ENCODE measurements around the gene FHOD1. TPM values are rescaled to one million over a fixed set of nuclear protein-coding genes. Genes with fewer than 3 reads are reported as not detected.

FHOD1 gene
- polyA plus RNA-seq, 4 donors: 37.6 to 51.7 (median 40.2) TPM

- DNase-seq (ENCODE audit: low read depth in 4 of 4, low spot score in 3 of 4): no peak
Measured at GRCh38 chr16:67252609-67253497, 5.6 kb upstream of the FHOD1 start.

GRCh38 chr16:67250045-67250327 is 2.7 kb upstream of the FHOD1 start:
- no peak for DNase-seq (ENCODE audit: low read depth in 4 of 4, low spot score in 3 of 4)

DNA sequence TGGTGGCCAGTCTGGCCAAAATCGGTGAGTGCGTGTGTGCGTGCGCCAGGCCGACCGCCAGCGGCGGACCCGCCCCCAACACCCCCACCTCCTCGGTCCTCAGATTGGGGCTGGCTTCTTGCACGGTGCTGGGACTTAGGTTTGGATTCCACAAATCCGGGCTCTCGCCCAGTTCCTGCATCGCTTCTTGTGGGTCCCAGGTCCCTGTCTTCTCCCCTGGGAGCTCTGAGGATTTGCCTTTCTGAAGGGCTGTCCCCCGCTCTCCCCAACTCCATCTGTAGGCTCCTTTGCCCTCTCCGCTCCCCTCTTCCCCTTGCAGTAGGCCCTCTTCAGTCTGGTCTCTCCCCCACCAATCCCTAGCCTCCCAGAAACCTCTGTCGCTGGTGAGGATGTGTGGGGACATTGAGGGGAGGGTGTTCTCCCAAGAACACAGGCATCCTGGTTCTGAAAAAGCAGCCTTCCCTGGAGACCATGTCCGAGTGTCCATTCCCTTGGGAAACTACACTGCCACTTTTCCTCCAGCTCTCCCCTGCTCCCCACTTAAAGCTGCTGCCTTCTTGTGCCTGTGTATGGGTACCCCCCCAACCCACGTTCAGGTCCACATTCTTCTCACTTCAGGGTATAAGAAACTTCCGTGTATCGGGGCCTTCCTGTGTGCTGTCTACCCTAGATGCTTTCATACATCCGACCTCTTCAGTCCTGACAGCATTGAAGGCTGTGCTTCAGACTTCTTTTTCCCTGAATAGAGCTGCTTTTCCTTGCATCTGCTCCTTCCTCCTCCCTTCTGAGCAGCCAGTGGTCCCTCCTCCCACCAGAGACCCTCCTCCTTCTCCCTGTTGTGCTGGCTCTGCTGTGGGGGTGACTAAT is 2.1 kb upstream of the FHOD1 start:
- DNase-seq (ENCODE audit: low read depth in 4 of 4, low spot score in 3 of 4): no peak

DNA sequence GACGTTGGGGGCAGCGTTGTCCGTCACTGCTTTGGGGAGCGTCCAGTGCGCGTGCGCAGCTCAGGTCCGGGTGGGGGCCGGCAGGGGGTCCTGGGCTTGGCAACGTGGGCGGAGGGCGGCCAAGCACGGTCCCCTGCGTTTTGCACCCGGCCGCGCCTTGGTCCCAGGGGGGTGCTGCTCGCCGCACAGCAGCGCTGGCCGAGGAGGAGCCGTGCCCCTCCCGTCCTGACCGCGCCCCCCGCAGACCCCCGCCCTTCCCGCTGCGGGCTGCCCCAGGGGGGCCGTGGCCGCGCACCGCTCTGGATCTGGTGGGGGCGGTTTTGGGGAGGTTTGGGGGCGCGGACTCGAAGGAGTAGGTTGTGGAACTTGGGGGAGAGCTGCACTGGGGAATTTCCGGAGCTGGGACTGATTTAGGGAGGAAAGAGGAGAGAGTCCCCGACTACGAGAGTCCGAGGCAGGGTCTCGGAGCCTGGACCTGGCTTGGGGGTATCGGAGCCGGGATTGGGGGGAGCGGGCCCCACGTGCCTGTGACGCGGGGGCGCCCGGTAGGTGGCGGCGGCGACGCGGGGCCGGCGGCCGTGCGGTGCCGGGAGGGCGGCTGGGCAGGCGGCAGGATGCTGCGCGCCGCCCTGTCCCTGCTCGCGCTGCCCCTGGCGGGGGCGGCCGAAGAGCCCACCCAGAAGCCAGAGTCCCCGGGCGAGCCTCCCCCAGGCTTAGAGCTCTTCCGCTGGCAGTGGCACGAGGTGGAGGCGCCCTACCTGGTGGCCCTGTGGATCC is 1.3 kb upstream of the FHOD1 start, which contains the start of gene SLC9A5:
TSS of gene SLC9A5 (plus strand) at position 579 of the 777 bp plus-strand sequence. CDS start at position 615, 36 bp downstream.
- no peak for DNase-seq (ENCODE audit: low read depth in 4 of 4, low spot score in 3 of 4)

DNA sequence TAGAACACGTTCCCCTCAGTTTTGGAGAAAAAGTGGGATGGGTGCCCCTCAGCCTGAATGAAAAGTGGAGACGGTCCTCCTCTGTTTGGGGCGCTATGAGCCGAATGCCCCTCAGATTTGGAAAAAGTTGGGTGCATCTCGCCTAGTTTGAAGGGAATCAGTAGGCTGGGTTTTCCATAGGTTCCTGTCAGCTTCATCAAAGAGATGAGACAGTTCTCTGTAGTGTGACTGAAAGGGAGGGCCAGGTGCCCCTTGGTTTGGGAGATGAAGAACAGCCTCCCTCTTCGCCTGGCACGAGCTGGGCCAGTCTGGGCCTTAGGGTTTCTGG is 756 bp upstream of the FHOD1 start:
- DNase-seq (ENCODE audit: low read depth in 4 of 4, low spot score in 3 of 4): no peak

DNA sequence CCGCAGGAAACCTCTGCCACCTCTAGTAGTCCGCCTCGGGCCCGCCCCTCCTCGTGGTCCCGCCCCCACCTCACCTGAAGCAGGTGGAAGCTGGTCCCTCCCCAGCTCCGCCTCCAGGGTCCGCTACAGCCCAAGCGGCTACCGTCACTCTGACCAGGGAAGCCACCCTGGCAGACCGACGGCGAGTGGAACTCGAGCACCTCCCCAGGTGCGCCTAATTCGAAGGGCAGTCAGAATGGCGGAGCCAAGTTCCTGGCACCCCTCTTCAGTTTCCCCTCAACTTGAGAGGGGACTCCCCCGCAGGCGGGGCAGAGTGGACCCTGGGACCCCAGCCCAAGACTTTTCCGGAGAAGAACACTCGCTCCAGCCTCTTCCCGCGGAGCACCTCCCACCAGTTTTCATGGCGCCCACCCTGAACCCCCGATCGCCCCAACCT is 507 bp downstream of the FHOD1 start:
- DNase-seq (ENCODE audit: low read depth in 4 of 4, low spot score in 3 of 4): no peak

DNA sequence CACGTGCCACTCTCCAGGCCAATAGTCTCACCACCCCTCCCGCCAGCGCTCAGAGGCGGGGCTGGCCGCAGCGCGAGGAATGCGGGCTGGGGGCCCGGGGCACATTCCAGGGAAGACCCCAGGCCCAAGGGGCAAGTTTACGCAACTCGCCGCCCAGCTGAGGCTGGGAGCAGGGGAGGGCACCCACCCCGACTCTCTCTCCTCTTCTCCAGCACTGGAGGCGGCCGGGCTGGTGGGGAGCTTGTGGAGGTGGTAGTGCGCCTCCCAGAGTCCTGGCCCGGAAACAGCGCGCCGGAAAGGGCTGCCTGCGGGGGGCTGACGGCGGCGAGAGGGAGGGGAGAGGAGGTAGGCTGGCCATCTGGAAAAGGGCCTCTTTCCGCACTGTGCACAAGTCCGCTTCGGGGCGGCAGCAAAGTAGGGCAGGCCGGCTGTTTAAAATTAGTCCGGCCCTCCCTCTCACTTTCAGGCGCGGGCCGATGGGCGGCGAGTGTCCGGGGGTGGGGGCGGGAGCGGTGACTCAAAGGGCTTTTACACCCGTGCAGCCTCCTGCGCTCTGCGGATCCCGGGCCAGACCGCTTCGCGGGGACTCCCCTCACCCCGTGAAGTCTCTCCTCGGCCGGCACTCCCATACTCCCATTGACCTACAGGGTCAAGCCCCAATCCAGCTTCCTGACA is 1.1 kb downstream of the FHOD1 start:
- peak in 3 of 4 donors; percentile 60 to 72 (median 68) for DNase-seq (ENCODE audit: low read depth in 4 of 4, low spot score in 3 of 4)

DNA sequence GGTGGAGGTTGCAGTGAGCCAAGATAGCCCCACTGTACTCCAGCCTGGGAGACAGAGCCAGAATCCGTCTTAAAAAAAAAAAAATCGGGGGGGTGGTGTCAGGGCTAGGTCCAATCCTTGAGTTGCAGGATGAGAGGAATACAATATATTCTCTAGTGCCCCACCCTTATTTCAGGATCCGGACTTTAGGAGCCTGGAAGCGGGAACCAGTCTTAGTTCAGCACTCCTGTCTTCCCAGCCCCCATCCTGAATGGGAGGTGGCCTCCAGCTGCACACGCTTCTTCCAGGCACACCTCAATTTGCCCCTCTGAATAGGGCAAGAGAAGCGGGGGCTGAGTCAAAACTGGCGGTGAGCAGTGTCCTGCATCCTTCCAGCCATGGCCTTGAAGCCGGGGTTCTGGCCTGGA is 1.6 kb downstream of the FHOD1 start:
- no peak for DNase-seq (ENCODE audit: low read depth in 4 of 4, low spot score in 3 of 4)

- no peak for DNase-seq (ENCODE audit: low read depth in 4 of 4, low spot score in 3 of 4)
Measured at GRCh38 chr16:67245186-67245585, 2.1 kb downstream of the FHOD1 start.

DNA sequence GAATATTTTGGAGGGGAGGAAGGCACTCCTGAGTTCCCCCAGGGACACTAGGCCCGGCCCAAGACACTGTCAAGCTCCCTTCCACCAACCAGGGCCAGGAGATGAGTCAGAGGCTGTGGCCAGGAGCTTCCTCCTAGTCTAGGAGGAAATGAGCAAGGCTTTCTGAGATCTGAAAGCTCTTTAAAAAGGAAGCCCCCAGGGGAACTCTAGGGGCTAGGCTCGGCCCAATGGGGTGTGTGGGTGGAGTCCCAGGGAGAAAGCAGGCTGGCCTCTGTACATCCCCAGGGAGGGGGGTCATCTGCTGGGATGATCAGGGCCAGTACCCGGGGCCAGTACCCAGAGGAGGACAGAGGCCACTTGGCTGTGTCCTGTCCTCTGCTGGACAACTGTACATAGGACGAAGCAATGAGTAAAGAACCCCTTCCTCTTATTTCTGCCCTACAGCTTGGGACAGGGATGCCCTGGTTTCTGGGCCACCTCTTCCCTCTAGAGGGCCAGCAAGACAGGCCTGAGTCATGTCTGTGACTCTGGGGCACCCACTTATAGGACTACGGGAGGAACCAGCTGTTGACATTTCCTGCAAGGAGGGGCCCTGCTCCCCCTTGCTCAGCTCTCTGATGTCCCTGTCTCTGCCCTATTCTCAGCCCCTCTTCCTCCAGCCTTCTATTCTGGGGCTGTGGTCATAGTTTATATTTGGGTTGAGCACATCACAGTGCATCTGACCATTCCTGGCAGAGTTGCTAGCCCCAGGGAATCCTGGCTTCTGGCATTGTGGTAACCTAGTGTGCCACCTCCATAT is 2.7 kb downstream of the FHOD1 start:
- DNase-seq (ENCODE audit: low read depth in 4 of 4, low spot score in 3 of 4): no peak

DNA sequence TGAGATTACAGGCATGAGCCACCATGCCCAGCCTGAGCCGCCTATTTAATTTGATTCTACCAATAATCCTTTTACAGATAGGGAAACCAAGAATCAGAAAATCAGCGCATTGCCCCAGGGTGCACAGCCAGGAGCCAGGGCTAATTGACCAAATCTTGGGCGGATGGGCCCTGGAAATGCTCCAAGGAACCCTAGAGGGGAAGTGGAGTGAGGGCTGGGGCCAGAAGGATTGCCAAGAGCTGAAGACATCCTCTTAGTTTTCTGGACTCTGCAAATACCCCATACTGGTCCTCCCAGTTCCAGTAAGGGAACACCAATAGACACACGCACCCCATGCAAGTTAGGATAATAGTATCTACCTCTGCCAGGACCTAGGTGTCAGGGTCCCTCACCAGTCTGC is 3.8 kb downstream of the FHOD1 start:
- no peak for DNase-seq (ENCODE audit: low read depth in 4 of 4, low spot score in 3 of 4)

DNA sequence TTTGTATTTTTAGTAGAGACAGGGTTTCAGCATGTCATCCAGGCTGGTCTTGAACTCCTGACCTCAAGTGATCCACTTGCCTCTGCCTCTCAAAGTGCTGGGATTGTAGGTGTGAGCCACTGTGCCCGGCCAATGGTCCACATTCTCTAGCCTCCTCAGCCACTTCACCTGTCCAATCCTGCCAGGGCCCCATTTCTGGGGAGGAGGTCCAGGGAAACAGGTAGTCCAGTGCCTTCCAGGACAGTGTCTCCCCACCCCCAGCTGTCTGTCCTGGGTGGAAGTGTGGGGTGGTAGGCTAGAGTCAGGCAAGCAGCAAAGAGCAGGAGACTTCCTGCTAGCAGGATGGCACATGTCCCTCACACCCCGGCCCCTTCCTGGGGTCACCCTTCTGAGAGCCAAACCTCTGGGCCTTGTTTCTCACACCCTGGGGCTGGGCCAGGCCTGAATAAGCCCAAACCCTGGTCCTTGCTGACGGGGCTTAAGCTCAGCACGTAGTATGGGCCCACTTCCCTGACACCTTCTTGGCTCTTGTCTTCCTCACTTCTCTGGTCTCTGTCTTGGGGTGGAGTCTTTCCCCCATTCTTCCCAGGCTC is 5.0 kb downstream of the FHOD1 start:
- no peak for DNase-seq (ENCODE audit: low read depth in 4 of 4, low spot score in 3 of 4)

GRCh38 chr16:67241008-67241900 is 6.0 kb downstream of the FHOD1 start:
- DNase-seq (ENCODE audit: low read depth in 4 of 4, low spot score in 3 of 4): no peak

DNA sequence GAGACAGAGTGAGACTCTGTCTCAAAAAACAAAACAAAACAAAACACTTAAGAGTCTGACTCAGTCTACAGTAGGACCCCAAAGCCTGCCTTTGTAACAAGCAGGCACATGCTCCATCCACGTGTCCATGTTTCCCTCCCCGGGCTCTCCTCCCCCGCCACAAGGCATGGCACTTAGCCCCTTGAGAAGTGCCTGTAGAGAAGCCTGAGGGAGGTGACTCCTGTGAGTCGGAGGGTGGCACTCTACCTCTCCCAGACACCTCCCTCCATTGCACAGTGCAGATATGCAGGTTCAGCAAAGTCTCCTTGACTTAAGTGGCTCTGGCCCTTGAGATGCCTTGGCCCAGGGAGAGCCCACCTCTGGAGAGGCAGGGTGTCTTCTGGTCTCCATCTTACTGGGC is 6.8 kb downstream of the FHOD1 start:
- no peak for DNase-seq (ENCODE audit: low read depth in 4 of 4, low spot score in 3 of 4)

GRCh38 chr16:67238806-67239470 is 8.3 kb downstream of the FHOD1 start:
- no peak for DNase-seq (ENCODE audit: low read depth in 4 of 4, low spot score in 3 of 4)

DNA sequence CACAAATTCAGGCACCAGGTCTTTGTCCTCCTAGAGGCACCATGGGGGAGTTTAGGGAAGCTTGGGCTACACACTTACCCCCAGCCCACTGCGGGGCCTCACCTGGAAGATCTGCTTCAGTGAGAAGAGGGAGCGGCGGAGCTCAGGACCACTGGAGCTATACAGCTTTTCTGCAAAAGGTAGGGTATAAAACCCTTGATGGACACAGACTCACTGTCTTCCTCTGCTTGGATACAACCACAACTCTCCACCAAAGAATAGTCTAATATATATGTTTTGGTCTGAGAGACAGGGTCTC is 9.1 kb downstream of the FHOD1 start:
- DNase-seq (ENCODE audit: low read depth in 4 of 4, low spot score in 3 of 4): no peak

DNA sequence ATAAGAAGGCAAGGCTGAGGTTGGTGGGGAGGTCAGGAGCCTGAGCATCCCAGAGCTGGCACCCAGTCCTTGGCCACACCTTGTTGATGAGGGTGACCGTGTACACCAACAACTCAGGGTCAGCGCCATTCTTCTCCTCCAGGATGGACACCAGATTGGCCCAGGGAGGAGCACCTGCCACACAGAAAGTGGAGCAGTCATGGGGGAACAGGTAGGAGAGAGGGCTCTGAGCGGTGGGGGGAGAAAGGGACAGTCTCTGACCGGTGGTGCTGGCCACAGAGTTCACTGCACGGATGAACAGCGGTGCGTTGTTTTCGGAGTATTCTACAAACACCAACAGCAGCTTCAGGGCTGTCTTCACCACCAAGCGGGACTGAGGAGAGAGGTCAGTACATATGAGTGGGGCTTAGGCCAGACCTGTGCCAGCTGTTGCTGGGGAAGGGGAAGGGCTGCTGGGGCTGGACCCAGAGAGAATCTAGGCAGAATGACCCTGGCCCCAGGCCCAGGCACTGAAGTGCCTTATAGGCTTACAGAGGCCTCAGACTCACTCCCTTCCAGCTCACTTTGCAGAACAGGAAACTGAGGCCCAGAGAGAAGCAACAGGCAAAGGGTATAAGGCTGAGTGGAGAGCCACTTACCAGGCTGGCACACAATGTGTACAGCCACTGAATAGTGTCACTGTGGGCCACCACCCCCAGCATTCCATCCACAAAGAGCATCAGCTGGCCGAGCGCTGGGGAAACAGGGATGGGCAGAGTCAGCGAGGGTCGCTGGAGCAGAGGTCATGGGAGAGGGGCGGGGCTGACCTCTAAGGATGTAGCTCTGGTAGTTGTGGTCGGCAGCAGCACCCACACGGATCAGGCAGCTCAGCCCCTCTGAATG is 9.6 kb downstream of the FHOD1 start:
- DNase-seq (ENCODE audit: low read depth in 4 of 4, low spot score in 3 of 4): no peak

Measured in left renal pelvis (tissue), 4 donors.